Panc1 (cell line): ENCODE measurements around the gene GMDS. TPM values are rescaled to one million over a fixed set of nuclear protein-coding genes. Genes with fewer than 3 reads are reported as not detected.

Experiments
- ATAC-seq: fragments of 200-7000 bp; cut with Tn5 transposase; 2 replicates; pipeline ENCODE4 v1.9.1; 2020; ENCODE audit warnings: mild to moderate bottlenecking, moderate library complexity
- BruUV-seq: library from RNA; stranded (reverse); fragments of 400-500 nt; replicated peaks from 2 replicates; lab custom pipeline; 2021; lab: Mats Ljungman, UMichigan
- CTCF ChIA-PET: fragments of 300-600 bp; sonication (Branson Sonifier 250); formaldehyde crosslinking; loops from one replicate; lab custom pipeline; 2022; ENCODE audit warnings: antibody characterized with exemption; lab: Charles Lee
- POLR2A ChIA-PET: fragments of 300-600 bp; sonication (Branson Sonifier 250); formaldehyde crosslinking; loops from one replicate; lab custom pipeline; 2022; ENCODE audit warnings: antibody characterized with exemption; lab: Charles Lee
- DNase-seq: peaks from one replicate; pipeline ENCODE4 v3.0.0-alpha.2; 2010; ENCODE audit warnings: low read depth, low spot score
- H3K27ac ChIP-seq: 2 replicates; pipeline ENCODE4 v1.5.1; 2011; ENCODE audit warnings: mild to moderate bottlenecking, low read length, inconsistent platforms
- H3K27me3 ChIP-seq: fragments of 200-500 bp; sonication (Bioruptor generic); 2 replicates; pipeline ENCODE4 v1.6.0; 2014; ENCODE audit warnings: low read length, inconsistent platforms; ENCODE audit not compliant: control insufficient read depth, insufficient read depth
- H3K36me3 ChIP-seq: fragments of 200-500 bp; sonication (Bioruptor generic); 2 replicates; pipeline ENCODE4 v1.5.1; 2014; ENCODE audit warnings: inconsistent platforms, mild to moderate bottlenecking, low read length, moderate library complexity; ENCODE audit not compliant: control insufficient read depth, insufficient read depth
- H3K4me1 ChIP-seq: 2 replicates; pipeline ENCODE4 v1.5.1; 2011; ENCODE audit warnings: inconsistent platforms, mild to moderate bottlenecking, low read length, moderate library complexity; ENCODE audit not compliant: control insufficient read depth, insufficient read depth
- H3K4me3 ChIP-seq, 2 experiments: 2 replicates each; pipeline ENCODE4 v1.5.1; 2011 to 2012; ENCODE audit warnings: low read depth in 2 of 2, low read length in 2 of 2, mild to moderate bottlenecking in 2 of 2, inconsistent platforms in 1 of 2, moderate library complexity in 1 of 2
- H3K9me3 ChIP-seq: fragments of 200-500 bp; sonication (Bioruptor generic); 2 replicates; pipeline ENCODE4 v1.5.1; 2014; ENCODE audit warnings: low read depth, mild to moderate bottlenecking, inconsistent platforms, low read length, moderate library complexity; ENCODE audit not compliant: control insufficient read depth, insufficient read depth
- POLR2AphosphoS5 ChIP-seq: IDR thresholded peaks from 2 replicates; pipeline ENCODE4 v1.6.1; 2012; ENCODE audit warnings: mild to moderate bottlenecking, low read depth, low read length, moderate library complexity
- SIN3A ChIP-seq: IDR thresholded peaks from 2 replicates; pipeline ENCODE4 v1.6.1; 2012; ENCODE audit warnings: low read depth, mild to moderate bottlenecking, low read length, moderate library complexity, borderline replicate concordance; ENCODE audit not compliant: insufficient read depth
- in situ Hi-C: cut with HindIII; loops from 2 replicates; pipeline ENCODE4 v1.10.0; 2016; ENCODE audit warnings: low sequenced_read_pairs, low pct_unique_long_range_greater_than_20kb
- intact Hi-C: fragments of 100-400 bp; cut with micrococcal nuclease; formaldehyde crosslinking; loops from one replicate; pipeline ENCODE4 v1.10.0; 2022; ENCODE audit not compliant: unreplicated experiment
- total RNA-seq: library from RNA; stranded (reverse); gene quantifications from one replicate; pipeline ENCODE4 v1.2.1, GENCODE V29; 2021; ENCODE audit not compliant: unreplicated experiment
- TF ChIP-seq, protein P1 (sequence below): fragments of 450-650 bp; IDR thresholded peaks from 2 replicates; pipeline ENCODE4 v1.5.1; 2017; ENCODE audit warnings: mild to moderate bottlenecking
- TF ChIP-seq, protein P2 (sequence below), 2 experiments: IDR thresholded peaks; 2 replicates each; pipeline ENCODE4 v1.6.1; 2011 to 2012; ENCODE audit warnings: low read depth in 2 of 2, control low read depth in 1 of 2, low read length in 1 of 2, mild to moderate bottlenecking in 1 of 2, moderate library complexity in 1 of 2; ENCODE audit not compliant: insufficient read depth in 1 of 2

GMDS gene
- total RNA-seq, 1 experiment from 2014 or later: 9.8 TPM

DNA sequence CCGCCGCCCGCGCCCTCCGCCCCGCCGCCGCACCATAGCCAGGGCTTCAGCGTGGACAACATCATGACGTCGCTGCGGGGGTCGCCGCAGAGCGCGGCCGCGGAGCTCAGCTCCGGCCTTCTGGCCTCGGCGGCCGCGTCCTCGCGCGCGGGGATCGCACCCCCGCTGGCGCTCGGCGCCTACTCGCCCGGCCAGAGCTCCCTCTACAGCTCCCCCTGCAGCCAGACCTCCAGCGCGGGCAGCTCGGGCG, 634.2 kb downstream of the GMDS start:
- ATAC-seq (peak; percentile 63), DNase-seq (no peak)
- intact Hi-C loops (no loop called here), in situ Hi-C loops (no loop called here)
- TF ChIP-seq, protein P1, sequence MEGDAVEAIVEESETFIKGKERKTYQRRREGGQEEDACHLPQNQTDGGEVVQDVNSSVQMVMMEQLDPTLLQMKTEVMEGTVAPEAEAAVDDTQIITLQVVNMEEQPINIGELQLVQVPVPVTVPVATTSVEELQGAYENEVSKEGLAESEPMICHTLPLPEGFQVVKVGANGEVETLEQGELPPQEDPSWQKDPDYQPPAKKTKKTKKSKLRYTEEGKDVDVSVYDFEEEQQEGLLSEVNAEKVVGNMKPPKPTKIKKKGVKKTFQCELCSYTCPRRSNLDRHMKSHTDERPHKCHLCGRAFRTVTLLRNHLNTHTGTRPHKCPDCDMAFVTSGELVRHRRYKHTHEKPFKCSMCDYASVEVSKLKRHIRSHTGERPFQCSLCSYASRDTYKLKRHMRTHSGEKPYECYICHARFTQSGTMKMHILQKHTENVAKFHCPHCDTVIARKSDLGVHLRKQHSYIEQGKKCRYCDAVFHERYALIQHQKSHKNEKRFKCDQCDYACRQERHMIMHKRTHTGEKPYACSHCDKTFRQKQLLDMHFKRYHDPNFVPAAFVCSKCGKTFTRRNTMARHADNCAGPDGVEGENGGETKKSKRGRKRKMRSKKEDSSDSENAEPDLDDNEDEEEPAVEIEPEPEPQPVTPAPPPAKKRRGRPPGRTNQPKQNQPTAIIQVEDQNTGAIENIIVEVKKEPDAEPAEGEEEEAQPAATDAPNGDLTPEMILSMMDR: peak; percentile 85
- TF ChIP-seq POLR2AphosphoS5: no peak
- TF ChIP-seq SIN3A: no peak
- POLR2A ChIA-PET: interaction anchor here (0.7 to 1.0 kb wide), 2 partner anchors 13 to 498 kb away, joined by 3 to 6 read pairs; no protein-coding TSS in a partner anchor
- CTCF ChIA-PET: interaction anchor here (0.7 to 1.0 kb wide), 3 partner anchors 9 to 299 kb away, joined by 4 to 7 read pairs (median 6); no protein-coding TSS in a partner anchor
- Histone ChIP-seq H3K4me1 (peaks cover 13% of the 10 kb centered on the region), H3K27me3 (peaks cover 3% of the 10 kb centered on the region; the same call in 1 of the 2 replicates), H3K9me3 (no peaks in the 10 kb centered on the region), H3K4me3 (peak overlapping the region; percentile 62 to 79), H3K27ac (no peak overlapping the region), H3K36me3 (no peaks in the 10 kb centered on the region)
- no TSS peak for BruUV-seq

DNA sequence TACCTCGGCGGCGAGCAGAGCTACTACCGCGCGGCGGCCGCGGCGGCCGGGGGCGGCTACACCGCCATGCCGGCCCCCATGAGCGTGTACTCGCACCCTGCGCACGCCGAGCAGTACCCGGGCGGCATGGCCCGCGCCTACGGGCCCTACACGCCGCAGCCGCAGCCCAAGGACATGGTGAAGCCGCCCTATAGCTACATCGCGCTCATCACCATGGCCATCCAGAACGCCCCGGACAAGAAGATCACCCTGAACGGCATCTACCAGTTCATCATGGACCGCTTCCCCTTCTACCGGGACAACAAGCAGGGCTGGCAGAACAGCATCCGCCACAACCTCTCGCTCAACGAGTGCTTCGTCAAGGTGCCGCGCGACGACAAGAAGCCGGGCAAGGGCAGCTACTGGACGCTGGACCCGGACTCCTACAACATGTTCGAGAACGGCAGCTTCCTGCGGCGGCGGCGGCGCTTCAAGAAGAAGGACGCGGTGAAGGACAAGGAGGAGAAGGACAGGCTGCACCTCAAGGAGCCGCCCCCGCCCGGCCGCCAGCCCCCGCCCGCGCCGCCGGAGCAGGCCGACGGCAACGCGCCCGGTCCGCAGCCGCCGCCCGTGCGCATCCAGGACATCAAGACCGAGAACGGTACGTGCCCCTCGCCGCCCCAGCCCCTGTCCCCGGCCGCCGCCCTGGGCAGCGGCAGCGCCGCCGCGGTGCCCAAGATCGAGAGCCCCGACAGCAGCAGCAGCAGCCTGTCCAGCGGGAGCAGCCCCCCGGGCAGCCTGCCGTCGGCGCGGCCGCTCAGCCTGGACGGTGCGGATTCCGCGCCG, 634.7 kb downstream of the GMDS start:
- DNase-seq (no peak), ATAC-seq (peak; percentile 48)
- intact Hi-C loops (no loop called here), in situ Hi-C loops (no loop called here)
- Histone ChIP-seq H3K4me3 (peak overlapping the region; percentile 62 to 79), H3K36me3 (no peaks in the 10 kb centered on the region), H3K9me3 (no peaks in the 10 kb centered on the region), H3K27ac (peak overlapping the region; percentile 69; the same call in 1 of the 2 replicates), H3K4me1 (peaks cover 13% of the 10 kb centered on the region), H3K27me3 (peaks cover 3% of the 10 kb centered on the region; the same call in 1 of the 2 replicates)
- POLR2A ChIA-PET: interaction anchor here (0.7 to 1.0 kb wide), 2 partner anchors 13 to 498 kb away, joined by 3 to 6 read pairs; no protein-coding TSS in a partner anchor
- TF ChIP-seq, protein P2, sequence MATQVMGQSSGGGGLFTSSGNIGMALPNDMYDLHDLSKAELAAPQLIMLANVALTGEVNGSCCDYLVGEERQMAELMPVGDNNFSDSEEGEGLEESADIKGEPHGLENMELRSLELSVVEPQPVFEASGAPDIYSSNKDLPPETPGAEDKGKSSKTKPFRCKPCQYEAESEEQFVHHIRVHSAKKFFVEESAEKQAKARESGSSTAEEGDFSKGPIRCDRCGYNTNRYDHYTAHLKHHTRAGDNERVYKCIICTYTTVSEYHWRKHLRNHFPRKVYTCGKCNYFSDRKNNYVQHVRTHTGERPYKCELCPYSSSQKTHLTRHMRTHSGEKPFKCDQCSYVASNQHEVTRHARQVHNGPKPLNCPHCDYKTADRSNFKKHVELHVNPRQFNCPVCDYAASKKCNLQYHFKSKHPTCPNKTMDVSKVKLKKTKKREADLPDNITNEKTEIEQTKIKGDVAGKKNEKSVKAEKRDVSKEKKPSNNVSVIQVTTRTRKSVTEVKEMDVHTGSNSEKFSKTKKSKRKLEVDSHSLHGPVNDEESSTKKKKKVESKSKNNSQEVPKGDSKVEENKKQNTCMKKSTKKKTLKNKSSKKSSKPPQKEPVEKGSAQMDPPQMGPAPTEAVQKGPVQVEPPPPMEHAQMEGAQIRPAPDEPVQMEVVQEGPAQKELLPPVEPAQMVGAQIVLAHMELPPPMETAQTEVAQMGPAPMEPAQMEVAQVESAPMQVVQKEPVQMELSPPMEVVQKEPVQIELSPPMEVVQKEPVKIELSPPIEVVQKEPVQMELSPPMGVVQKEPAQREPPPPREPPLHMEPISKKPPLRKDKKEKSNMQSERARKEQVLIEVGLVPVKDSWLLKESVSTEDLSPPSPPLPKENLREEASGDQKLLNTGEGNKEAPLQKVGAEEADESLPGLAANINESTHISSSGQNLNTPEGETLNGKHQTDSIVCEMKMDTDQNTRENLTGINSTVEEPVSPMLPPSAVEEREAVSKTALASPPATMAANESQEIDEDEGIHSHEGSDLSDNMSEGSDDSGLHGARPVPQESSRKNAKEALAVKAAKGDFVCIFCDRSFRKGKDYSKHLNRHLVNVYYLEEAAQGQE (IDR thresholded peaks at IDR 0.05; ENCODE audit: insufficient read depth in 1 of 2, low read depth in 2 of 2, low read length in 1 of 2): no peak
- TF ChIP-seq SIN3A: no peak
- TF ChIP-seq, protein P1: no peak
- no TSS peak for BruUV-seq
- CTCF ChIA-PET: interaction anchor here (0.6 to 1.0 kb wide), 2 partner anchors 8 to 686 kb away, joined by 3 to 4 read pairs; no protein-coding TSS in a partner anchor
